ENCODE results near the gene UGT2A2.

Gene UGT2A2

DNA sequence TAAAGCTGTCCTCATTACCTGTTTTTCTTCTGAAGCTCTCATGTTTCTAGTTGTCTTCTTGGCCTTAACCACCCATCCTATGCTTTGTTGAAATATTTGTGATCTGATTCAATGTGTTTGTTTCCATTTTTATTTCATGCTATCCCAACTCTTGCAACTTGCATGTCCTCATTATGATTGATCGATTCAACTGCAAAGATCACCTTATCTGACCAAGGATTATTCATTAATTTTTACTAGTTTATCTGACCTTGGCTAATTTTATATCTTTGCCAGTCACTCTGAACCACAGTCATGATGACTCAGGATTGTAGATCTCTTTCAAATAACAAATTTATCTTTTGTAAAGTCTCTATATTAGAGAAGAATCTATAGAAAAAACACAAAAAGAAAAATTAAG lies 70.7 kb downstream of the UGT2A2 start:
- DNase-seq = no peak

DNA sequence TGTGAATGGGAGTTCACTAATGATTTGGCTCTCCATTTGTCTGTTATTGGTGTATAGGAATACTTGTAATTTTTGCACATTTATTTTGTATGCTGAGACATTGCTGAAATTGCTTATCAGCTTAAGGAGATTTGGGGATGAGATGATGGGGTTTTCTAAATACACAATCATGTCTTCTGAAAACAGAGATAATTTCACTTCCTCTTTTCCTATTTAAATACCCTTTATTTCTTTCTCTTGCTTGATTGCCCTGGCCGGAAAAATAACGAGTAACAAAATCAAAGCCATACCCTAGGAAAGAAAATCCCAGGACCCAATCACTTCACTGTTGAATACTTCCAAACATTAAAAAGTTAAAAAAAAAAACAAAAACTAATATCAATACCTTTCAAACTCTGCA lies 76.0 kb downstream of the UGT2A2 start:
- peak; percentile 19 for DNase-seq

DNA sequence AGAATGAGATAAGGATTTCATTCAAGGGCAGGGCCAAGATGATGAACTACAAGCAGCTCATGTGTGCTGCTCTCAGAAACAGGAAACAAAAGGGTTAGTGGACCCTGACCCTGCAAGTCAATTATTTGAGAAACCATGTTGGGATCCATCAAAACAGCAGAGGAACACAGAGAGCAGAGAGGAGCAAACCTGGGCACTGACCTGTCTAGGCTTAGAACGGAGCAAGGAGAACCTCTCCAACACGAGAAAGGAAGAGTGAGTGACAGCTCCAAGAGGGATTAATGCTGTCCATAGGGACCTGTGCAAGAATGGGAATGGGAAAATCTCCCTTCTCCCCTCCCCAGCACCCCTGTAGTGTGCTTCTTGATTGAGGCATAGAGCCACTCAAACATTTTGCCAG lies 89.8 kb downstream of the UGT2A2 start:
- no peak for DNase-seq

DNA sequence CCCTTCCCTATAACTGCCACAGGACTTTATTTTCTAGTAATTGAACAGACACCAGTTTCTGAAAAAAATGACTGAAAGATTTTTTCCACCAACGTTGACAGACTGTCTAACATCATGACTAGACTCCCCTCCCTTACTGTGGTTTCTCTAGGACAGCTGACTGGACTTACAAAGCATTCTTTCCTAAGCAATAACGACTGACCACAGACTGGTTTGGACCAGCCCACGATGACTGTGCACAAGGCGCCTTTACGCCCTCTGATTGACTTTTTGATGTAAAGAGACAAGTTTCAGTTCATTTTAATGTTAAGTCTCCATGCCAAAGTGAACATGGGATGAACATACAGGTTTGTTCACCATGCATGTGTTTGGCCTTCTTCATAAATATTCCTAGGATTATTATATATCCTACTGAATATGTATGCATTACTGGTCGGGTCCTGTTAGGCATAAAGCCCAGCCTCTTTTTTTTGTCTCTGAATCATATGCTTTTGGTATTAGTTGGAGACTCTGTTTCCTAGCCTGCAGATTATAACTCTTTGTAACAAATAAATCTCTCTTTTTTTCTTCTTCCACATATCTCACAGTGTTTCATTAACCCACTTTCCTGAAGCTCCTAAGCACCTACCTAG lies 93.2 kb downstream of the UGT2A2 start:
- peak; percentile 96 for DNase-seq
